Natural killer cell treated with Interleukin-12 subunit alpha and Interleukin-12 subunit beta and Interleukin-15 and Interleukin-18, amount 100 ng/mL, for 72 hours (primary cell): ENCODE results near the gene PRKN. TPM values are rescaled to one million over a fixed set of nuclear protein-coding genes. Genes with fewer than 3 reads are reported as not detected.

Experiments
- ATAC-seq, 2 donors: fragments of 150-1000 bp; cut with Tn5 transposase in 1 of 2; sonication (Bioruptor Pico), chemical (Tn5 transposase) in 1 of 2; 2 replicates each; pipeline ENCODE4 v1.10.0; 2021
- DNase-seq: peaks from one replicate; pipeline ENCODE4 v3.0.0; 2022; ENCODE audit warnings: low spot score
- H3K27ac Mint-ChIP-seq, 2 donors: 1 replicate in 1 of 2; 2 replicates in 1 of 2; pipeline ENCODE4 v1.8.0; 2022; ENCODE audit warnings: mixed read lengths in 2 of 2, mild to moderate bottlenecking in 1 of 2, moderate library complexity in 1 of 2
- H3K27me3 Mint-ChIP-seq, 2 donors: 1 replicate in 1 of 2; 2 replicates in 1 of 2; pipeline ENCODE4 v1.8.0; 2022; ENCODE audit warnings: mixed read lengths in 2 of 2
- H3K36me3 Mint-ChIP-seq: one replicate; pipeline ENCODE4 v1.8.0; 2022; ENCODE audit warnings: mixed read lengths
- H3K4me1 Mint-ChIP-seq, 2 donors: 1 replicate in 1 of 2; 2 replicates in 1 of 2; pipeline ENCODE4 v1.8.0; 2022; ENCODE audit warnings: low read depth in 2 of 2, mixed read lengths in 2 of 2, mild to moderate bottlenecking in 1 of 2
- H3K4me3 Mint-ChIP-seq: one replicate; pipeline ENCODE4 v1.8.0; 2022; ENCODE audit warnings: mixed read lengths
- H3K9me3 Mint-ChIP-seq: 2 replicates; pipeline ENCODE4 v1.8.0; 2022; ENCODE audit warnings: mixed read lengths
- total RNA-seq, 2 donors: library from RNA; stranded (reverse); gene quantifications; one replicate each; pipeline ENCODE4 v1.2.3, GENCODE V29; 2022

The PRKN gene
- total RNA-seq, 2 donors from 2014 or later, result not detected

DNA sequence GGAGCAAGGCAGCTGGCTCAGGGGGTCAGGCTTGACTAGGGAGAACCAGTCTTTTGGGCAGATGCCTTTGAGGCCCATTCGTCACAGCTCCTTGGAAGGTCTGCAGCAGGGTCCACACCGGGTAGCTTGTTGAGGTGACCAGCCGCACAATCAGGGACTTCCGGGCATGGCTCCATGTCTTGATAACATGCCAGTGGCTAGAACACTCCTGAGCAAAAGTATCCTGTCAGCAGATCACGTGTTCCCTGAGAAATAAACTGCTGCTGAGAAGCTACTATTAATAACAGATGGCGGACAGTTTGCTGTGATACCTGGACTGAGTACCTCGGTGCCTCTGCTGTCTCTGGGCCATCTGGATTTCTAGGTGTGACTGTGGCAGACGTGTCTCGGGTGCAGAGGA is 235.9 kb downstream of the PRKN start:
- ATAC-seq (no peak), DNase-seq (no peak)
- H3K27me3 Mint-ChIP-seq, result no peaks in the 10 kb centered on the region
- no peaks in the 10 kb centered on the region for H3K36me3 Mint-ChIP-seq
- H3K27ac Mint-ChIP-seq, result no peak overlapping the region
- peaks cover 5% of the 10 kb centered on the region for H3K9me3 Mint-ChIP-seq
- H3K4me1 Mint-ChIP-seq, result no peaks in the 10 kb centered on the region
- H3K4me3 Mint-ChIP-seq, result no peak overlapping the region

- peaks cover 5% of the 10 kb centered on the region for H3K9me3 Mint-ChIP-seq
- no peaks in the 10 kb centered on the region for H3K27me3 Mint-ChIP-seq
- H3K4me3 Mint-ChIP-seq, result no peak overlapping the region
- ATAC-seq (no peak), DNase-seq (no peak)
- H3K27ac Mint-ChIP-seq, result no peak overlapping the region
- H3K4me1 Mint-ChIP-seq, result no peaks in the 10 kb centered on the region
- no peaks in the 10 kb centered on the region for H3K36me3 Mint-ChIP-seq
Measured at GRCh38 chr6:162489101-162489976, 238.2 kb downstream of the PRKN start.

- peaks cover 5% of the 10 kb centered on the region for H3K9me3 Mint-ChIP-seq
- H3K36me3 Mint-ChIP-seq, result no peaks in the 10 kb centered on the region
- no peaks in the 10 kb centered on the region for H3K4me1 Mint-ChIP-seq
- no peak overlapping the region for H3K27ac Mint-ChIP-seq
- H3K4me3 Mint-ChIP-seq, result no peak overlapping the region
- no peaks in the 10 kb centered on the region for H3K27me3 Mint-ChIP-seq
- DNase-seq, result no peak
- ATAC-seq, result no peak
Measured at GRCh38 chr6:162488444-162488843, 239.1 kb downstream of the PRKN start.

DNA sequence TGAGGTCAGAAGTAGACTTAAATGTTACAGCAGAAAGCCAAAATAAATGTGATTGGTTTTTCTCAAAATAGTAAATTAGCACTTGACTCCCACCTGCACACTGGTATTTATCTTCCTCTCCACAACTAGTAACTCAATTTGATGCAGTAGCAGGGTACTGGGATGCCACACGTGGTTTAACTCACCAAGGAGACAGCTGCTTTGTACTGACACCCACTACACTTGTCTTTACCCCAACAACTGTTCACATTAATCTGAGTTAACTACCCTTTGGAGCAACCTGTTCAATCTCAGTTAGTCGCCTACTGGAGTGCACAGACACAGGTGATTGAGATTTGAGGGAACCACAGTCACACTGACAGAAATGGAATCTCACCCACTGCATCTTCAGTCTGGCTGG is 242.1 kb downstream of the PRKN start:
- DNase-seq, result no peak
- no peak overlapping the region for H3K27ac Mint-ChIP-seq
- ATAC-seq, result no peak
- no peaks in the 10 kb centered on the region for H3K36me3 Mint-ChIP-seq
- H3K4me1 Mint-ChIP-seq, result no peaks in the 10 kb centered on the region
- no peaks in the 10 kb centered on the region for H3K27me3 Mint-ChIP-seq
- H3K9me3 Mint-ChIP-seq, result peaks cover 5% of the 10 kb centered on the region
- H3K4me3 Mint-ChIP-seq, result no peak overlapping the region

DNA sequence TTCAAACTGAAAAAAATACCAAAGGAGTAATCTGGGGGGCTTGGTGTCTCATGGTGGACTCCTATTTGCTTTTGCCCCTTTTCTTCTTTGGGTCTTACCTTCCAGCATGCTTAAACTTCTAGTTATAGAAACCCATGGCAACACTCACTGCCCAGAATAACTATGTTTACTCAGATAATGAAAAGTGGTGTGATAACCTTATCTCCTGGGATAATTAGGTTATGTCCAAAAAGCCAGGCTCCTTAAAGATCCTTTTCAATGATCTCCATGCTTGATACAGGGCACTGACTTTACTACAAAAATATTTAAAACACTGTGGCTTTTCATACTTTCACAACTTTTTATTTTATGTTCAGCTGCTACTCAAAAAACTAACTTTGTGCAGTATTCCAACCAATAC is 245.6 kb downstream of the PRKN start:
- Mint-ChIP-seq H3K27ac (no peak overlapping the region), H3K9me3 (peaks cover 8% of the 10 kb centered on the region), H3K36me3 (no peaks in the 10 kb centered on the region), H3K4me1 (no peaks in the 10 kb centered on the region), H3K27me3 (no peaks in the 10 kb centered on the region), H3K4me3 (no peak overlapping the region)
- no peak for ATAC-seq
- no peak for DNase-seq

DNA sequence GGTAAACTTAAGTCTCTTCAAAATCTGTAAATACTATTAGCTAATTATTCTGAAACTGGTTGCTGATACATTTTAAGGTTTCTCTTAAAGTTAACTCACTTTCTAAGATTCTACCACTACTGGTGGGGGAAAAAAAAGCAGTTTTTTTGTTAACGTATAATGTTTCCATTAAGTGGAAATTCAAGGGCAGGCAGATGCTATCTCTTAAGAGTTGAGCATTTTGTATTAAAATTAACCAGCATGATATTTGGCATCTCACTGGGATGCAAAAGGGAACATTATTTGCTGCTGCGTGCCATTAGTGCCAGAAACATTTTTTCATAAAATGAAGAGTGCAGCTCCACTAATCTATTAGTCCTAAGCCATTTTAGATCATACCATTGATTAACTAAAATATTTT is 246.2 kb downstream of the PRKN start:
- no peaks in the 10 kb centered on the region for H3K4me1 Mint-ChIP-seq
- no peaks in the 10 kb centered on the region for H3K27me3 Mint-ChIP-seq
- peaks cover 12% of the 10 kb centered on the region for H3K9me3 Mint-ChIP-seq
- H3K27ac Mint-ChIP-seq, result no peak overlapping the region
- H3K36me3 Mint-ChIP-seq, result no peaks in the 10 kb centered on the region
- H3K4me3 Mint-ChIP-seq, result no peak overlapping the region
- ATAC-seq, result no peak
- no peak for DNase-seq

- H3K27me3 Mint-ChIP-seq, result no peaks in the 10 kb centered on the region
- peaks cover 18% of the 10 kb centered on the region for H3K9me3 Mint-ChIP-seq
- no peaks in the 10 kb centered on the region for H3K4me1 Mint-ChIP-seq
- ATAC-seq, result no peak
- no peak overlapping the region for H3K27ac Mint-ChIP-seq
- no peak for DNase-seq
- H3K36me3 Mint-ChIP-seq, result no peaks in the 10 kb centered on the region
- no peak overlapping the region for H3K4me3 Mint-ChIP-seq
Measured at GRCh38 chr6:162478192-162478671, 249.3 kb downstream of the PRKN start.

DNA sequence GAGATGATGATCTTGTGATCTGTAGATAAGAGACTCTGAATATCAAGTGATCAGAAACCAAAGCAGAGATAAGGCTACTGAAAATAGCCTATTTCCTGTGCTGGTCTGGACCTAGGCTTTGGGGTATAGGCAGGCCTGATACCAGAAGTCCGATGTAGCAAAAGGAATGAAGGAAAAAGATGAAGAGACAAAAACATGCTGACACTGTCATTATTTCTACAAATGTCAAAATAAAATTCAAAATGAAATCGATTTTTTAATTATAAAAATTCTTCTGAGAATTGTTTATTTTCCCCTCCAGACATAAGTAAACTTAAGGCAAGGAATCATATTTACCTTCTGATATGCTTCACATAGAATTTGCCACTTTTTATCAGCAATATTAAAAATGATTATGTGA is 252.8 kb downstream of the PRKN start:
- no peaks in the 10 kb centered on the region for H3K27me3 Mint-ChIP-seq
- H3K4me1 Mint-ChIP-seq, result no peaks in the 10 kb centered on the region
- H3K36me3 Mint-ChIP-seq, result no peaks in the 10 kb centered on the region
- no peak overlapping the region for H3K4me3 Mint-ChIP-seq
- peaks cover 13% of the 10 kb centered on the region for H3K9me3 Mint-ChIP-seq
- no peak overlapping the region for H3K27ac Mint-ChIP-seq
- ATAC-seq, result no peak
- DNase-seq, result no peak

- no peak overlapping the region for H3K27ac Mint-ChIP-seq
- no peaks in the 10 kb centered on the region for H3K36me3 Mint-ChIP-seq
- no peak overlapping the region for H3K4me3 Mint-ChIP-seq
- no peaks in the 10 kb centered on the region for H3K4me1 Mint-ChIP-seq
- ATAC-seq (no peak), DNase-seq (no peak)
- no peaks in the 10 kb centered on the region for H3K27me3 Mint-ChIP-seq
- H3K9me3 Mint-ChIP-seq, result peaks cover 14% of the 10 kb centered on the region
Measured at GRCh38 chr6:162471842-162472241, 255.7 kb downstream of the PRKN start.

- peaks cover 6% of the 10 kb centered on the region for H3K9me3 Mint-ChIP-seq
- ATAC-seq (no peak), DNase-seq (no peak)
- H3K27me3 Mint-ChIP-seq, result no peaks in the 10 kb centered on the region
- no peaks in the 10 kb centered on the region for H3K36me3 Mint-ChIP-seq
- no peak overlapping the region for H3K27ac Mint-ChIP-seq
- H3K4me1 Mint-ChIP-seq, result no peaks in the 10 kb centered on the region
- H3K4me3 Mint-ChIP-seq, result no peak overlapping the region
Measured at GRCh38 chr6:162468326-162468725, 259.2 kb downstream of the PRKN start.

- Mint-ChIP-seq H3K27ac (no peak overlapping the region), H3K36me3 (no peaks in the 10 kb centered on the region), H3K27me3 (no peaks in the 10 kb centered on the region), H3K9me3 (peaks cover 6% of the 10 kb centered on the region), H3K4me1 (no peaks in the 10 kb centered on the region), H3K4me3 (no peak overlapping the region)
- DNase-seq, result no peak
- ATAC-seq, result no peak
Measured at GRCh38 chr6:162467679-162468078, 259.9 kb downstream of the PRKN start.

GRCh38 chr6:162463576-162463975 is 264.0 kb downstream of the PRKN start:
- ATAC-seq, result no peak
- no peaks in the 10 kb centered on the region for H3K4me1 Mint-ChIP-seq

GRCh38 chr6:162459985-162460384 is 267.6 kb downstream of the PRKN start:
- no peak for DNase-seq
- Mint-ChIP-seq H3K36me3 (no peaks in the 10 kb centered on the region), H3K27ac (no peak overlapping the region), H3K9me3 (peaks cover 2% of the 10 kb centered on the region), H3K4me3 (no peak overlapping the region), H3K4me1 (no peaks in the 10 kb centered on the region), H3K27me3 (no peaks in the 10 kb centered on the region)
- no peak for ATAC-seq

More at GRCh38 chr6:162463576-162463975, 264.0 kb downstream of the PRKN start:
- no peaks in the 10 kb centered on the region for H3K27me3 Mint-ChIP-seq
- H3K27ac Mint-ChIP-seq, result no peak overlapping the region
- H3K9me3 Mint-ChIP-seq, result peaks cover 6% of the 10 kb centered on the region
- no peaks in the 10 kb centered on the region for H3K36me3 Mint-ChIP-seq
- no peak overlapping the region for H3K4me3 Mint-ChIP-seq
- no peak for DNase-seq

DNA sequence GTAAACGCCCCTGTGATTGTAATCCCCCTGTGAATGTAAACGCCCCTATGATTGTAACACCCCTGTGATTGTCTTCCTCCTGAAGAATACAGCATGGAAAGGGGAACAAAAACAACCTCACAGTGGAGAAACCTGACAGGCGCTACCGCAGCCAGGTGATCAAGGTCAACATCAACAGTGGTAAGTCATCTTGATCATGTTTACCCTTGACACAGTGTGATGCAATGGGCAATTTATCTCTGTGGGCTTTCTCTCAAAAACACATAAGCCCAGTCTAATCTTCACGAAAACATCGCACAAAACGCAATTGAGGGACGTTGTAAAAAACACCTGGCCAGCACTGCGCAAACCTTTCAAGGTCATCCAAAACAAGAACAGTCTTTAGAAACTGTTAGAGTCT is 277.2 kb downstream of the PRKN start:
- no peaks in the 10 kb centered on the region for H3K36me3 Mint-ChIP-seq
- H3K27me3 Mint-ChIP-seq, result no peaks in the 10 kb centered on the region
- H3K4me1 Mint-ChIP-seq, result no peaks in the 10 kb centered on the region
- peaks cover 14% of the 10 kb centered on the region for H3K9me3 Mint-ChIP-seq
- no peak overlapping the region for H3K27ac Mint-ChIP-seq
- no peak overlapping the region for H3K4me3 Mint-ChIP-seq
- DNase-seq (no peak), ATAC-seq (no peak)

DNA sequence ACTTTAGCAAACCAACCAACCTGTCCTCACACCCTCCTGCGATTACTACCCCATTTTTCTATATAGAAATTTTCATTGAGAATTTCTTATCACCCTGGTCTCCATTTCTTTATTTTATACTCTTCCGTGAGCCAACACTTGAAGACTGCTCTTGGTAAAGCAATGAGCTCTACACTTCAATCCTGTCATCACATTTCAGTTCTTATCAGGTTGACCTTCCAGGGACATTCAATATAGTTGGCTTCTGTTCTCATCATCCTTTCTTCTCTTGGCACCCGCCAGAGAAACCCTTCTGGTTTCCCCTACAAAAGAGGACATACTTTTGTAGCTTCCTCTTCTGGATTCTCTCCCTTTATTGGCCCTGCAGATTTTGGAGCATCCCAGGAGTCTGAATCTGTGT is 279.3 kb downstream of the PRKN start:
- no peak overlapping the region for H3K4me3 Mint-ChIP-seq
- H3K36me3 Mint-ChIP-seq, result no peaks in the 10 kb centered on the region
- no peaks in the 10 kb centered on the region for H3K4me1 Mint-ChIP-seq
- no peak for ATAC-seq
- H3K27me3 Mint-ChIP-seq, result no peaks in the 10 kb centered on the region
- DNase-seq, result no peak
- H3K9me3 Mint-ChIP-seq, result peaks cover 21% of the 10 kb centered on the region
- no peak overlapping the region for H3K27ac Mint-ChIP-seq
